Keratinocyte (primary cell): ENCODE results near the gene CCRL2. TPM values are rescaled to one million over a fixed set of nuclear protein-coding genes. Genes with fewer than 3 reads are reported as not detected.
A peak's percentile ranks its signal among the peaks of the same experiment; 100 is the strongest.

Experiments
- DNase-seq: peaks from one replicate; pipeline ENCODE4 v3.0.0-alpha.2; 2011; ENCODE audit warnings: low read depth, missing footprints, low spot score
- FAIRE-seq: peaks from 2 replicates; lab custom pipeline; 2011; peaks lifted over from hg19 to GRCh38; lab: Jason Lieb, UNC
- H2AFZ ChIP-seq: 2 replicates; pipeline ENCODE4 v1.6.0; 2012; ENCODE audit warnings: low read length, control low read depth, inconsistent platforms; ENCODE audit not compliant: control insufficient read depth
- H3K27ac ChIP-seq: 2 replicates; pipeline ENCODE4 v1.5.1; 2011; ENCODE audit warnings: low read length; ENCODE audit not compliant: control insufficient read depth, insufficient read depth
- H3K27me3 ChIP-seq: 3 replicates; pipeline ENCODE4 v1.6.0; 2011; ENCODE audit warnings: low read length; ENCODE audit not compliant: control insufficient read depth, insufficient read depth; ENCODE audit errors: extremely low read depth
- H3K36me3 ChIP-seq, 2 experiments: 2 replicates in 1 of 2; 3 replicates in 1 of 2; pipeline ENCODE4 v1.5.1; 2011; ENCODE audit warnings: low read length in 2 of 2, mild to moderate bottlenecking in 1 of 2; ENCODE audit not compliant: control insufficient read depth in 2 of 2, insufficient read depth in 2 of 2; ENCODE audit errors: extremely low read depth in 1 of 2
- H3K4me1 ChIP-seq: 3 replicates; pipeline ENCODE4 v1.5.1; 2011; ENCODE audit warnings: low read length; ENCODE audit not compliant: control insufficient read depth, insufficient read depth; ENCODE audit errors: extremely low read depth
- H3K4me2 ChIP-seq: 3 replicates; pipeline ENCODE4 v1.6.0; 2011; ENCODE audit warnings: low read depth, low read length; ENCODE audit not compliant: control insufficient read depth, insufficient read depth; ENCODE audit errors: extremely low read depth
- H3K4me3 ChIP-seq, 3 experiments: fragments of 200-600 bp in 1 of 3; sonication (generic) in 1 of 3; 2 replicates in 2 of 3; 3 replicates in 1 of 3; pipeline ENCODE4 v1.5.1; 2011 to 2016; ENCODE audit warnings: low read length in 3 of 3, mild to moderate bottlenecking in 3 of 3, control low read depth in 2 of 3, inconsistent platforms in 1 of 3, low read depth in 1 of 3, mixed read lengths in 1 of 3, mixed run types in 1 of 3, moderate library complexity in 1 of 3; ENCODE audit not compliant: control insufficient read depth in 2 of 3, insufficient read depth in 2 of 3; ENCODE audit errors: extremely low read depth in 1 of 3
- H3K79me2 ChIP-seq: 2 replicates; pipeline ENCODE4 v1.6.0; 2012; ENCODE audit warnings: low read length; ENCODE audit not compliant: control insufficient read depth, insufficient read depth
- H3K9ac ChIP-seq: 3 replicates; pipeline ENCODE4 v1.6.0; 2011; ENCODE audit warnings: low read length; ENCODE audit not compliant: control insufficient read depth, insufficient read depth; ENCODE audit errors: extremely low read depth
- H3K9me1 ChIP-seq: 3 replicates; pipeline ENCODE4 v1.6.0; 2011; ENCODE audit warnings: low read length; ENCODE audit not compliant: control insufficient read depth, insufficient read depth; ENCODE audit errors: extremely low read depth
- H3K9me3 ChIP-seq: 2 replicates; pipeline ENCODE4 v1.5.1; 2012; ENCODE audit warnings: low read depth, low read length; ENCODE audit not compliant: control insufficient read depth
- H4K20me1 ChIP-seq: 3 replicates; pipeline ENCODE4 v1.6.0; 2011; ENCODE audit warnings: low read length; ENCODE audit not compliant: control insufficient read depth, insufficient read depth; ENCODE audit errors: extremely low read depth
- CTCF ChIP-seq, 3 experiments: IDR thresholded peaks in 1 of 3; conservative IDR thresholded peaks in 1 of 3; optimal IDR thresholded peaks in 1 of 3; 2 replicates in 2 of 3; 3 replicates in 1 of 3; pipeline versions ENCODE3 to v1.5.1; 2011; ENCODE audit warnings: low read length in 3 of 3, mild to moderate bottlenecking in 3 of 3, moderate library complexity in 2 of 3, control low read depth in 1 of 3, inconsistent platforms in 1 of 3; ENCODE audit not compliant: insufficient read depth in 2 of 3; ENCODE audit errors: extremely low read depth in 1 of 3
- EZH2 ChIP-seq: IDR thresholded peaks from one replicate; pipeline ENCODE4 v1.6.1; 2012; ENCODE audit warnings: inconsistent platforms, mild to moderate bottlenecking, low read length, moderate library complexity
- dilution Hi-C: fragments of 300-500 bp; cut with MboI; formaldehyde crosslinking; loops from one replicate; pipeline ENCODE4 v1.7.0; 2020; ENCODE audit warnings: low sequenced_read_pairs; ENCODE audit not compliant: extremely low pct_ligation_motif_present
- polyA plus RNA-seq, 5 experiments: library from polyadenylated mRNA; depleted of rRNA in 3 of 5; stranded (reverse) in 3 of 5; stranded (forward) in 1 of 5; unstranded in 1 of 5; fragments of >200 nt; gene quantifications; 1 replicate in 1 of 5; 2 replicates in 3 of 5; 3 replicates in 1 of 5; pipeline versions ENCODE4 v1.2.1 to v1.2.3, GENCODE V29; 2011 to 2012; ENCODE audit warnings: missing spikeins in 2 of 5, low read depth in 1 of 5, low replicate concordance in 1 of 5

The CCRL2 gene
- polyA plus RNA-seq, 1 donor (not counting 4 experiments of a cell fraction or from before 2014, with no cell fraction given): not detected

DNA sequence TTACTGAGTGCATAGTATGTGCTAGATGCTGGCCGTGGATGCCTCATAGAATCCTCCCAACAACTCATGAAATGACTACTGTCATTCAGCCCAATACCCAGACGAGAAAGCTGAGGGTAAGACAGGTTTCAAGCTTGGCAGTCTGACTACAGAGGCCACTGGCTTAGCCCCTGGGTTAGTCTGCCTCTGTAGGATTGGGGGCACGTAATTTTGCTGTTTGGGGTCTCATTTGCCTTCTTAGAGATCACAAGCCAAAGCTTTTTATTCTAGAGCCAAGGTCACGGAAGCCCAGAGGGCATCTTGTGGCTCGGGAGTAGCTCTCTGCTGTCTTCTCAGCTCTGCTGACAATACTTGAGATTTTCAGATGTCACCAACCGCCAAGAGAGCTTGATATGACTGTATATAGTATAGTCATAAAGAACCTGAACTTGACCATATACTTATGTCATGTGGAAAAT lies 37.4 kb upstream of the CCRL2 start:
- H3K9ac ChIP-seq: no peak overlapping the region
- H4K20me1 ChIP-seq: no peaks in the 10 kb centered on the region
- no peak for DNase-seq
- H3K27ac ChIP-seq: no peak overlapping the region
- H3K9me1 ChIP-seq: no peaks in the 10 kb centered on the region
- dilution Hi-C loops: no loop called here
- H3K27me3 ChIP-seq: peaks cover 5% of the 10 kb centered on the region
- H3K4me2 ChIP-seq: no peak overlapping the region
- peaks cover 4% of the 10 kb centered on the region for H3K4me1 ChIP-seq
- H3K9me3 ChIP-seq: no peaks in the 10 kb centered on the region
- H2AFZ ChIP-seq: no peak overlapping the region
- H3K4me3 ChIP-seq: no peak overlapping the region
- FAIRE-seq: no peak
- TF ChIP-seq CTCF (optimal IDR thresholded peaks at IDR 0.05 in 1 of 3, IDR thresholded peaks at IDR 0.05 in 1 of 3, conservative IDR thresholded peaks at IDR 0.05 in 1 of 3; ENCODE audit: extremely low read depth in 1 of 3, insufficient read depth in 2 of 3, low read length in 3 of 3) (no peak), EZH2 (no peak)
- no peaks in the 10 kb centered on the region for H3K36me3 ChIP-seq
- H3K79me2 ChIP-seq: no peaks in the 10 kb centered on the region

- Histone ChIP-seq H3K27ac (no peak within 1 kb of the TSS), H4K20me1 (no peaks in the 10 kb centered on the region), H3K4me2 (no peak within 1 kb of the TSS), H2AFZ (no peak within 1 kb of the TSS), H3K4me1 (no peaks in the 10 kb centered on the region), H3K79me2 (no peaks in the 10 kb centered on the region), H3K36me3 (no peaks in the 10 kb centered on the region), H3K27me3 (peaks cover 7% of the 10 kb centered on the region), H3K9me1 (no peaks in the 10 kb centered on the region), H3K9me3 (no peaks in the 10 kb centered on the region), H3K9ac (no peak within 1 kb of the TSS), H3K4me3 (no peak within 1 kb of the TSS)
- DNase-seq (no peak), FAIRE-seq (peak; percentile 55)
- dilution Hi-C loops: no loop called here
- TF ChIP-seq EZH2: no peak
- TF ChIP-seq CTCF (optimal IDR thresholded peaks at IDR 0.05 in 1 of 3, IDR thresholded peaks at IDR 0.05 in 1 of 3, conservative IDR thresholded peaks at IDR 0.05 in 1 of 3; ENCODE audit: extremely low read depth in 1 of 3, insufficient read depth in 2 of 3, low read length in 3 of 3): no peak
Measured at GRCh38 chr3:46370839-46371518, 36.1 kb upstream of the CCRL2 start, which contains the start of gene CCR5. Gene CCR5 (plus strand): TSS chr3:46370946. CDS start chr3:46372903, 1,957 bp downstream.
